Hindlimb muscle (tissue), 1 donor: ENCODE results near the gene TLE6. TPM values are rescaled to one million over a fixed set of nuclear protein-coding genes. Genes with fewer than 3 reads are reported as not detected.
"Not testable (repeated sequence)": the region's sequence is repeated elsewhere in the genome, so short reads cannot be mapped to it uniquely, and the experiment has no call there.

ENCODE experiments used
- DNase-seq: peaks from one replicate; pipeline ENCODE4 v3.0.0-alpha.2; 2013
- polyA plus RNA-seq: library from polyadenylated mRNA; unstranded; fragments of 120-200 nt; gene quantifications from one replicate; pipeline ENCODE4 v1.2.1, GENCODE V29; 2013; ENCODE audit not compliant: insufficient read length

The TLE6 gene
- polyA plus RNA-seq, 1 donor, result 0.74 TPM

GRCh38 chr19:2974342-2975041 is 2.9 kb upstream of the TLE6 start:
- no peak for DNase-seq

GRCh38 chr19:2976609-2977000 is 759 bp upstream of the TLE6 start:
- DNase-seq, result no peak

GRCh38 chr19:2977746-2978138 is 378 bp downstream of the TLE6 start:
- no peak for DNase-seq

- DNase-seq, result no peak
Observed at GRCh38 chr19:2978166-2978767, 903 bp downstream of the TLE6 start.

GRCh38 chr19:2978772-2979171 is 1.4 kb downstream of the TLE6 start:
- DNase-seq, result no peak

GRCh38 chr19:2981898-2982297 is 4.5 kb downstream of the TLE6 start:
- no peak for DNase-seq

GRCh38 chr19:2982561-2982960 is 5.2 kb downstream of the TLE6 start:
- no peak for DNase-seq

- peak; percentile 85 for DNase-seq
Observed at GRCh38 chr19:2982983-2983350, 5.6 kb downstream of the TLE6 start.

- peak; percentile 63 for DNase-seq
Observed at GRCh38 chr19:2983351-2984214, 6.2 kb downstream of the TLE6 start.

- DNase-seq, result no peak
Observed at GRCh38 chr19:2984215-2984528, 6.8 kb downstream of the TLE6 start.

- no peak for DNase-seq
Observed at GRCh38 chr19:2986951-2987524, 9.7 kb downstream of the TLE6 start.

GRCh38 chr19:2987797-2988196 is 10.4 kb downstream of the TLE6 start:
- no peak for DNase-seq

- DNase-seq, result no peak
Observed at GRCh38 chr19:2988568-2988967, 11.2 kb downstream of the TLE6 start.

GRCh38 chr19:2989236-2989946 is 12.0 kb downstream of the TLE6 start:
- no peak for DNase-seq

- not testable (repeated sequence) for DNase-seq
Observed at GRCh38 chr19:2992333-2992732, 15.0 kb downstream of the TLE6 start.

GRCh38 chr19:2992958-2993357 is 15.6 kb downstream of the TLE6 start:
- no peak for DNase-seq

GRCh38 chr19:2993579-2993978 is 16.2 kb downstream of the TLE6 start:
- DNase-seq, result no peak

GRCh38 chr19:2994588-2995131 is 17.3 kb downstream of the TLE6 start:
- no peak for DNase-seq

GRCh38 chr19:2997720-2998119 is 20.4 kb downstream of the TLE6 start:
- DNase-seq, result no peak

GRCh38 chr19:2998642-2999041 is 21.3 kb downstream of the TLE6 start:
- DNase-seq, result no peak

- no peak for DNase-seq
Observed at GRCh38 chr19:3001235-3001800, 24.0 kb downstream of the TLE6 start.

GRCh38 chr19:3003046-3003445 is 25.7 kb downstream of the TLE6 start:
- DNase-seq, result no peak
